ENCODE data around the gene TGDS.

DNA sequence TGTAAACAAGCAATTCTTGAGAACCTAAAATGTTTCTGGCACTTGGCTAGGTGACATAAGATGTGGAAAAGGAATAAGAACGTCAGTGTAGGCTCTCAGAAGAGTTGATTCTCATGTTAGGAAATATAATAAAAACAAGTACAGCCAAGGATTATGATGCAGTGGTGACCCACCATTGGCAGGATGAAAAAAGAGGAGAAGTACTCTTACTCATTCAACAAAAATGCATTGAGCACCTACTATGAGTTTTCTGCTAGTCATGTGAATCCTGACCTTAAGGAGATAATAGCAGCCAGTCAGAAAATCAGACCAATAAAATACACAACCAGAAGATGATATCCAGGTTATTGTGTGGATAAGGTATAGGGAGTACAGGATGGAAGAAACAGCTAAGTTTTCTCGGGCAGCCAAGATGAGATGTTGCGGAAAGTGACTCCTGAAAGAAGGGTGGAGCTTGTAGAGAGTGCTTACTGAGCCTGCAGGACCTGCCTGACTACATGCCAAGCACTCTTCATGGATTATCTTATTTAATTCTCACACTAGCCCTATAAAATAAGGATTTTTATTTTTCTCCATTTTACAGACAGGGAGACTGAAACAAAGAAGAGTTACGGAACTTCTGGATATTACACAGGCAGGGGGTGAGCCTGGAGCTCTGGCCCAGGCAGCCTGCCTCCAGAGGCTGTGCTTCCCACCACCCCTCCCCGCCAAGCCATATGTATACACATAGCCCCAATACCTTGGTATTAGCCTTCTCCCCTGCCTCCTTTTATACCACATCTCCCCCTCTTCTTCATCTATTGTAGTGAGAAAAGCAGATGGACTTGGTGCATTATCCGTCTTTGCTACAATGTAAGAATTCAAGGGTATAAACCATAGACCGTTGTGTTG is 58.0 kb downstream of the TGDS start:
- no peak for TF ChIP-seq CTCF (IDR thresholded peaks at IDR 0.05; ENCODE audit: low read length)
- no peak for TF ChIP-seq EZH2 (optimal IDR thresholded peaks at IDR 0.05; ENCODE audit: low read depth, low read length)

Data from MM.1S (cell line).